Endothelial cell of umbilical vein (primary cell): Measurements from ENCODE around the gene ALDOA. TPM values are rescaled to one million over a fixed set of nuclear protein-coding genes. Genes with fewer than 3 reads are reported as not detected.
A peak's percentile ranks its signal among the peaks of the same experiment; 100 is the strongest.

Experiments
- BruUV-seq: library from RNA; stranded (reverse); fragments of 400-500 nt; replicated peaks from 2 replicates; lab custom pipeline; 2021; lab: Mats Ljungman, UMichigan
- CTCF ChIA-PET: fragments of 300-600, 350-600 bp; sonication (Branson Sonifier 250); formaldehyde crosslinking; loops from one replicate; lab custom pipeline; 2021; ENCODE audit warnings: antibody characterized with exemption, inconsistent platforms; lab: Charles Lee
- POLR2A ChIA-PET: fragments of 300-600, 350-600 bp; sonication (Branson Sonifier 250); formaldehyde crosslinking; loops from one replicate; lab custom pipeline; 2021; ENCODE audit warnings: antibody characterized with exemption, inconsistent platforms; lab: Charles Lee
- DNase-seq: peaks from one replicate; pipeline ENCODE4 v3.0.0-alpha.2; 2011; ENCODE audit warnings: low read depth, low spot score
- FAIRE-seq: peaks from 2 replicates; lab custom pipeline; 2011; peaks lifted over from hg19 to GRCh38; lab: Jason Lieb, UNC
- H2AFZ ChIP-seq: 2 replicates; pipeline ENCODE4 v1.6.0; 2012; ENCODE audit warnings: low read depth, low read length, control low read depth, inconsistent platforms
- H3K27ac ChIP-seq: 2 replicates; pipeline ENCODE4 v1.5.1; 2011; ENCODE audit warnings: low read depth, mild to moderate bottlenecking, control low read depth, low read length, moderate library complexity; ENCODE audit not compliant: insufficient read depth
- H3K27me3 ChIP-seq, 2 experiments: 2 replicates each; pipeline versions ENCODE4 v1.6.0 to v1.6.1; 2011; ENCODE audit warnings: low read length in 2 of 2, mixed read lengths in 1 of 2; ENCODE audit not compliant: control insufficient read depth in 2 of 2, insufficient read depth in 2 of 2
- H3K36me3 ChIP-seq, 2 experiments: 2 replicates in 1 of 2; 3 replicates in 1 of 2; pipeline ENCODE4 v1.5.1; 2011; ENCODE audit warnings: low read length in 2 of 2, mild to moderate bottlenecking in 1 of 2, moderate library complexity in 1 of 2; ENCODE audit not compliant: control insufficient read depth in 2 of 2, insufficient read depth in 2 of 2; ENCODE audit errors: extremely low read depth in 1 of 2
- H3K4me1 ChIP-seq: 3 replicates; pipeline ENCODE4 v1.5.1; 2011; ENCODE audit warnings: mild to moderate bottlenecking, low read length; ENCODE audit not compliant: control insufficient read depth, insufficient read depth; ENCODE audit errors: extremely low read depth
- H3K4me2 ChIP-seq: 2 replicates; pipeline ENCODE4 v1.6.1; 2011; ENCODE audit warnings: low read length, control low read depth, mixed read lengths; ENCODE audit not compliant: insufficient read depth
- H3K4me3 ChIP-seq, 3 experiments: fragments of 200-600 bp in 1 of 3; sonication (generic), shearing (Covaris generic) in 1 of 3; replicated peaks in 1 of 3; 2 replicates each; pipeline ENCODE4 v1.5.1; 2011 to 2016; ENCODE audit warnings: control low read depth in 3 of 3, low read length in 3 of 3, mild to moderate bottlenecking in 2 of 3, inconsistent platforms in 1 of 3, low read depth in 1 of 3, moderate library complexity in 1 of 3; ENCODE audit not compliant: insufficient read depth in 1 of 3
- H3K79me2 ChIP-seq: 2 replicates; pipeline ENCODE4 v1.6.0; 2012; ENCODE audit warnings: low read length, inconsistent platforms; ENCODE audit not compliant: control insufficient read depth, insufficient read depth
- H3K9ac ChIP-seq: replicated peaks from 2 replicates; pipeline ENCODE3; 2011; ENCODE audit warnings: low read length, control low read depth; ENCODE audit not compliant: insufficient read depth; ENCODE audit errors: extremely low read depth
- H3K9me1 ChIP-seq: replicated peaks from 3 replicates; pipeline ENCODE4 v1.6.0; 2011; ENCODE audit warnings: mild to moderate bottlenecking, low read length; ENCODE audit not compliant: control insufficient read depth, insufficient read depth; ENCODE audit errors: extremely low read depth
- H3K9me3 ChIP-seq: replicated peaks from 2 replicates; pipeline ENCODE4 v1.5.1; 2012; ENCODE audit warnings: low read length, inconsistent platforms; ENCODE audit not compliant: control insufficient read depth, insufficient read depth
- H4K20me1 ChIP-seq: replicated peaks from 2 replicates; pipeline ENCODE3; 2011; ENCODE audit warnings: mild to moderate bottlenecking, low read length; ENCODE audit not compliant: control insufficient read depth, insufficient read depth; ENCODE audit errors: extremely low read depth
- CTCF ChIP-seq, 2 donors: IDR thresholded peaks; 1 replicate in 1 of 2; 2 replicates in 1 of 2; pipeline ENCODE4 v1.5.1; 2011; ENCODE audit warnings: low read length in 2 of 2, mild to moderate bottlenecking in 2 of 2, moderate library complexity in 2 of 2, control low read depth in 1 of 2, inconsistent platforms in 1 of 2, low read depth in 1 of 2; ENCODE audit not compliant: insufficient read depth in 1 of 2; ENCODE audit errors: extremely low read depth in 1 of 2
- MYC ChIP-seq: IDR thresholded peaks from one replicate; pipeline ENCODE4 v1.6.1; 2011; ENCODE audit warnings: mild to moderate bottlenecking, low read depth, low read length
- POLR2A ChIP-seq: IDR thresholded peaks from 2 replicates; pipeline ENCODE4 v1.6.1; 2012; ENCODE audit warnings: low read depth, mild to moderate bottlenecking, control low read depth, low read length
- dilution Hi-C: fragments of 300-500 bp; cut with MboI; formaldehyde crosslinking; loops from one replicate; pipeline ENCODE4 v1.15.0; 2019; ENCODE audit warnings: low sequenced_read_pairs; ENCODE audit not compliant: extremely low pct_ligation_motif_present
- intact Hi-C: fragments of 100-400 bp; cut with micrococcal nuclease; formaldehyde crosslinking; loops from one replicate; pipeline ENCODE4 v1.10.0; 2022
- polyA plus RNA-seq, 4 experiments: library from polyadenylated mRNA; depleted of rRNA in 3 of 4; stranded (reverse) in 3 of 4; unstranded in 1 of 4; fragments of >200 nt; gene quantifications; 2 replicates each; pipeline versions ENCODE4 v1.2.1 to v1.2.3, GENCODE V29; 2011 to 2012; ENCODE audit warnings: missing spikeins in 1 of 4
- total RNA-seq: library from RNA; stranded (reverse); gene quantifications from 2 replicates; pipeline ENCODE4 v1.2.3, GENCODE V29; 2021

Gene ALDOA
- total and polyA plus RNA-seq, 2 donors (not counting 3 experiments of a cell fraction or from before 2014, with no cell fraction given) = 871 to 1,114 TPM

- H3K4me3 ChIP-seq = peak overlapping the region in 2 of 3 experiments; percentile 38 to 49
- peaks cover 29% of the 10 kb centered on the region for H3K4me1 ChIP-seq
- intact Hi-C loops (loop anchor here (2.0 kb wide), 1 partner anchor 13 kb away; no protein-coding TSS in a partner anchor), dilution Hi-C loops (no loop called here)
- H3K9me1 ChIP-seq = no peaks in the 10 kb centered on the region
- no peaks in the 10 kb centered on the region for H3K9me3 ChIP-seq
- TF ChIP-seq CTCF (IDR thresholded peaks at IDR 0.05; ENCODE audit: extremely low read depth in 1 of 2, insufficient read depth in 1 of 2, low read depth in 1 of 2, low read length in 2 of 2) (peak in 1 of 2 donors; percentile 3), POLR2A (no peak), MYC (no peak)
- no peaks in the 10 kb centered on the region for H4K20me1 ChIP-seq
- H3K27me3 ChIP-seq = no peaks in the 10 kb centered on the region
- peak overlapping the region; percentile 63 for H3K9ac ChIP-seq
- peak overlapping the region; percentile 71 for H3K27ac ChIP-seq
- BruUV-seq = no TSS peak
- H3K79me2 ChIP-seq = peaks cover 31% of the 10 kb centered on the region
- peaks cover 6 to 16% of the 10 kb centered on the region in 2 experiments for H3K36me3 ChIP-seq
- ChIA-PET POLR2A (interaction anchor here (2.2 to 2.8 kb wide), 2 partner anchors 10 to 11 kb away, joined by 14 to 21 read pairs; partner anchors contain the start of gene PPP4C), CTCF (interaction anchor here (0.6 to 4.5 kb wide), 5 partner anchors 8 to 155 kb away, joined by 3 to 53 read pairs (median 15); partner anchors contain the start of gene TBX6)
- peak; percentile 43 for DNase-seq
- H2AFZ ChIP-seq = peak overlapping the region; percentile 38
- peak overlapping the region; percentile 59 for H3K4me2 ChIP-seq
- peak; percentile 59 for FAIRE-seq
These were observed 1.4 kb upstream of the ALDOA start for GRCh38 chr16:30063893-30064728.
